ENCODE measurements around the gene PCDHGA9.

DNA sequence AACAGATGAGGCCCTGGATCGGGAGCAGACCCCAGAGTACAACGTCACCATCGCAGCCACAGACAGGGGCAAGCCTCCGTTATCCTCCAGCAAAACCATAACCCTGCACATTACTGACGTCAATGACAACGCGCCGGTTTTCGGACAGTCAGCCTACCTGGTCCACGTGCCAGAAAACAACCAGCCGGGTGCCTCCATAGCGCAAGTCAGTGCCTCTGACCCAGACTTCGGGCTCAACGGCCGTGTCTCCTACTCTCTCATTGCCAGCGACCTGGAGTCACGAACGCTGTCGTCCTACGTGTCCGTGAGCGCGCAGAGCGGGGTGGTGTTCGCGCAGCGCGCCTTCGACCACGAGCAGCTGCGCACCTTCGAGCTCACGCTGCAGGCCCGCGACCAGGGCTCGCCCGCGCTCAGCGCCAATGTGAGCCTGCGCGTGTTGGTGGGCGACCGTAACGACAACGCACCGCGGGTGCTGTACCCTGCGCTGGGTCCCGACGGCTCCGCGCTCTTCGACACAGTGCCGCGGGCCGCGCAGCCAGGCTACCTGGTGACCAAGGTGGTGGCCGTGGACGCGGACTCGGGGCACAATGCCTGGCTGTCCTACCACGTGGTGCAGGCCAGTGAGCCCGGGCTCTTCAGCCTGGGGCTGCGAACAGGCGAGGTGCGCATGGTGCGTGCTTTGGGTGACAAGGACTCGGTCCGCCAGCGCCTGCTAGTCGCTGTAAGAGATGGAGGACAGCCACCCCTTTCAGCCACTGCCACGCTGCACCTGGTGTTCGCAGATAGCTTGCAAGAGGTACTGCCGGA lies 16.7 kb downstream of the PCDHGA9 start:
- TF ChIP-seq REST (IDR thresholded peaks at IDR 0.05; ENCODE audit: insufficient replicate concordance, low read depth) (no peak), POLR2AphosphoS5 (IDR thresholded peaks at IDR 0.05; ENCODE audit: low read depth) (no peak), SPI1 (IDR thresholded peaks at IDR 0.05; ENCODE audit: borderline replicate concordance, low read depth) (no peak)
- TF ChIP-seq, protein P1, sequence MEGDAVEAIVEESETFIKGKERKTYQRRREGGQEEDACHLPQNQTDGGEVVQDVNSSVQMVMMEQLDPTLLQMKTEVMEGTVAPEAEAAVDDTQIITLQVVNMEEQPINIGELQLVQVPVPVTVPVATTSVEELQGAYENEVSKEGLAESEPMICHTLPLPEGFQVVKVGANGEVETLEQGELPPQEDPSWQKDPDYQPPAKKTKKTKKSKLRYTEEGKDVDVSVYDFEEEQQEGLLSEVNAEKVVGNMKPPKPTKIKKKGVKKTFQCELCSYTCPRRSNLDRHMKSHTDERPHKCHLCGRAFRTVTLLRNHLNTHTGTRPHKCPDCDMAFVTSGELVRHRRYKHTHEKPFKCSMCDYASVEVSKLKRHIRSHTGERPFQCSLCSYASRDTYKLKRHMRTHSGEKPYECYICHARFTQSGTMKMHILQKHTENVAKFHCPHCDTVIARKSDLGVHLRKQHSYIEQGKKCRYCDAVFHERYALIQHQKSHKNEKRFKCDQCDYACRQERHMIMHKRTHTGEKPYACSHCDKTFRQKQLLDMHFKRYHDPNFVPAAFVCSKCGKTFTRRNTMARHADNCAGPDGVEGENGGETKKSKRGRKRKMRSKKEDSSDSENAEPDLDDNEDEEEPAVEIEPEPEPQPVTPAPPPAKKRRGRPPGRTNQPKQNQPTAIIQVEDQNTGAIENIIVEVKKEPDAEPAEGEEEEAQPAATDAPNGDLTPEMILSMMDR (IDR thresholded peaks at IDR 0.05; ENCODE audit: insufficient read depth, low read length): no peak
